Measurements from ENCODE around the gene CELSR2.
"Not testable (repeated sequence)": the region's sequence is repeated elsewhere in the genome, so short reads cannot be mapped to it uniquely, and the experiment has no call there.

Gene CELSR2

GRCh38 chr1:109301874-109302273, 52.5 kb downstream of the CELSR2 start:
- no peak for DNase-seq (ENCODE audit: low read depth)

DNA sequence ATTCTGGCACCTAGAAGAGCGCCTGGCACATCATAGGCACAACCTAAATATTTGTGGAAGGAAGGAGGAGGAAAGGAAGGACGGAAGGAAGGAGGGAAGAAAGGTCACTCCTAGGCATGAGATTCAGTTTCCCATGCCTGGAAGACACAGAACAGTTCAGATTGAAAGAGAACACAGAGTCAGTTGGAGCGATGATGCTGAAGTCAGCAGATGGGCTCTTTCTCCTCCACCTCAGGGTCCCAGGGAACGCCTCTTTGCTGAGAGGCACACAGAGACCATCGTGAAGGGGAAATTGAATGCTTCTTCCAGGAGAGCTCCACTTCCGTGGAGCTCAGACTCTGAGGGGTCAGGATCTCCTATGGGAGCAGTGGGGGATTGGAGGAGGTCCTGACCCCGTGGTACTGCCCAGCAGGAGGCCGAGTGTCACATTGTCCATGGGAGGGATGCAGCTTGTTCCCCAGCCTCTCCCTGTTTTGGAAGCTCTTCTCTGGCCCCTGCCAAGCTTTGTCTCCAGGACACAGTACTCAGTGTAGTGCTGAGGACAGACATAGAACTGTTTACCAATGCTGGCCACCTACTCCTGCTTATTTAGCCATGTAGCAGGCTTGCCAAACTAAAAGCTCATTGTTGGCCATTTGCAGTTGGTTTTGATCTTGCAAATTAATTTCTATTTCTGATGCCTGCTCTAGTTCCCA, 55.0 kb downstream of the CELSR2 start:
- no peak for DNase-seq (ENCODE audit: low read depth)

GRCh38 chr1:109305991-109306390, 56.7 kb downstream of the CELSR2 start:
- DNase-seq (ENCODE audit: low read depth) = not testable (repeated sequence)

DNA sequence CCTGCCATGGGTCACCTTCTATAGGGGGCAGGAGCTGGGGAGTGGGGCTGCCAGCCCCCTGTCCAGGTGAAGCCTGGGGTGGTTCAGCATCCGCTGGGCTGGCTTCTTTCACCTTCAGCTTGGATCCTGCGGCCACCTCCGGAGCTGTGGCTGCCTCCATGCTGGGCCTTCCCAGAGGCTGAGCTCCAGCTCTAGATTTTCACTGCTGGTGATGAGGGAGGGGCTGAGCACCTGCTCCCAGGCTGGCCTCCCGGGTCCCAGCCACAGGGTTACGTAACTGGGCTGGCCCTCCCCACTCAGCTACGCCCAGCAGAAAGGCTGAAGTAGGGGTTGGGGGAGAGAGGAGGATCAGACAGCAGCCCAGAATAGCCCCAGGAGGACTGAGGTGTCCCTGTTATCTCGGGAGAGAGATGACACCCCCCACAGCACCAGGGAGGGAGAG, 57.5 kb downstream of the CELSR2 start, which contains the start of gene MYBPHL:
MYBPHL (minus strand) TSS at position 180 of the 442 bp plus-strand sequence; CDS start at position 160, 20 bp downstream.
- no peak for DNase-seq (ENCODE audit: low read depth)

- DNase-seq (ENCODE audit: low read depth) = no peak
These were observed 58.1 kb downstream of the CELSR2 start for GRCh38 chr1:109307274-109308021.

- no peak for DNase-seq (ENCODE audit: low read depth)
These were observed 60.0 kb downstream of the CELSR2 start for GRCh38 chr1:109309347-109309746.

DNA sequence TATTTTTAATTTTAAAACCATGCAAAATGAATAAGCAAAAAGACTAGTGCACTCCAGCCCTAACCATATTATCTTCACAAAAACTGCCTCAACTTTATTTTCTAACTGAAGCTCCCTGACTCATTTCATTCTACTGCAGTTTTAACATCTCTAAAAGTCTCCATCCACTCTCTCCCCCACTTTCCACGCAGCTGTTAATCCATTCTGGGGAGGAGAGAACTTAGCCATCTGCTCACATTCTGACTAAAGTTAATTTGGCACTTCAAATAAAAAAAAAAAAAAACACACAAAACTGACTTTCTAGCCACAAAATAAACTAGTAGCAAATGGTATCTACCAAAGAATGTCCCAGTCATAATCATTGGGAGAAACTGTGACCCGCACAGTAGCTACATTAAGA, 62.9 kb downstream of the CELSR2 start:
- DNase-seq (ENCODE audit: low read depth) = no peak

GRCh38 chr1:109312978-109313775, 63.8 kb downstream of the CELSR2 start:
- DNase-seq (ENCODE audit: low read depth) = no peak

DNA sequence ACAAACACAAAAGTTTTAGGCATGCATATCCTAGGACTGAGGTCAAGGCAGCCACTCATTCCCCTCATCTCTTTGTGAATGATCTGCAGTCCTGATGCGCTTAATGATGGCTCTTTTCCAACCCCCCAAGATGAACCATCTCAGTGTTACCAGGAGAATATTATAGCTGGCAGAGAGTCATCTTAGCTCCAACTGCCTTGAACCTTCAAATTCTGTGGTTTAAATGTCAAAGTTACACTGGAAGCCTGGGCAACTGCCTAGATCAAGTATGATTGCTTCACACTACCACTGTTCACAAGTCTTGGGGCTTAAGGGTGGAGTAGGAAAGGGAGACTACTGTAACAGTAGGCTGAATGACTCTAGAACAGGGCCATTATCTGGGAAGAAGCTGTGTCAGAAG, 65.5 kb downstream of the CELSR2 start:
- DNase-seq (ENCODE audit: low read depth) = no peak

DNA sequence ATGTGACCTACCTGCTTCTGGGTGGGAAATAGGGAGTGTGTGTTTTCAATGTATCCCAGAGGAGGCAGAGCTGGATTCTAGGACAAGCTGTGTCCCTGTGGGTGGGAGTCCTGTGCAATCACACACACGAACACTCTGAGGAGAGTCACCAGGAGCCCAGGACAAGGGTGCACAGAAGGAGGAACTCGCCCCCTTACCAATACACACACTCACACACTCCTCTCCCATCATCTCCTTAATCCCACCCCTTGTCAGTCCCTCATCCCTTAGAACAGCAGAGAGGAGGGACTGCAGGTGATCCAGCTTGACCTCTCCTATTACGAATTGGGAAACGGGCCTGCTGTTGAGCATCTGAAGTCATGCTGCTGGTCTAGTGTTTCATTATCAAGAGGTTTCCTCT, 65.9 kb downstream of the CELSR2 start:
- DNase-seq (ENCODE audit: low read depth) = no peak

DNA sequence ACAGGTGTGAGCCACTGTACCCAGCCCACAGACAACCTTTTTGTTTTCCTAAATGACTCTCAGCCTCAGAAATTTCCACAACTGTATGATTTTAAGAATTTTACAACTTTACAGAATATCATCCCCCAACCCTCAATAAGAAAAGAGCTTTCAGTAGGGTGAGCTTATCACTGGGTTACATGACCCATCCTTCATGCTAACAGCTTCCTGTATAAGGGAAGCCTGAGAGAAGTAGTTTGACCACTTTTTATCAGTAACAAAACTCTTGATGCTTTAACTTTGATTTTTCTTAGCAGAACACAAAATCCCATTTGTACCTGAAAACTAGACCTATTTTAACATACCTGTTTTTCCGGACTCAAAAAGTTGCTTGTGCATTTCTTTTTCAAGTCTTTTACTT, 67.2 kb downstream of the CELSR2 start:
- DNase-seq (ENCODE audit: low read depth) = no peak

DNA sequence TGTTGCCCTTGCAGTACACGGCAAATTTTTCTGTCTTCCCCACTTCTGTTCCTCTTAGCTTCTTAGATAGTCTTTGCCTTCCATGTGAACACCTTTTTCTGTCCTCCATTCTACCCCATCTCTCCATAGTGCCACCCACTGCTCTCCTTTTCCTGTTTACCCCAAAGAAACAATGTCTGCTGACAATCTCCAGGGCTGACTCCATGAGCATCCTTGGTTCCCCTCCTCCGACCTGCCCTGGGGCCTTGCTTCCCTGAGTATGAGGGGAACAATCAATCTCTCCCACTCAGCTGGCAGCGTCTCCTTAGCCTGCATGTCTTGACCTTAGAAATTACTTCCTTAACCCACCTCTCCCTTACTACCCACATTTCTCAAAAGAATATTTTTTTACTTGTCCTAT, 69.8 kb downstream of the CELSR2 start:
- no peak for DNase-seq (ENCODE audit: low read depth)

DNA sequence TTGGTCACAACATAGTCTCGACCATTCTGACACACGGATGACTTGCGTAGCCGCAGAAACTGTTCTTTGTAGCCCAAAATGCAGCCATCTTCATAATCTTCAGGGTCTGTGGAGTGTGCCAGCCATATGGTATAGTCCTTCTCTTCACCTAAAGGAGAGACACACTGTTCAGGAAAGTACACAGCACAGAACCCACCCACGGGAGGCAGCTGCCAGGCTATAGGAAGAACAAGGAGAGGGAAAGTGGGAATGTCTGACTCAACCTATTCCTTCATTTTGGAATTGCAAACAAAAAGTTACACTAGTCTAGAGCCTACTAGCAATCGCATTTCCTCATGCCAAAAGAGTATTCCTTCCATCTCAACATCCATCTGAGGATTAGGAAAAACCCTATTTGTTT, 73.6 kb downstream of the CELSR2 start:
- DNase-seq (ENCODE audit: low read depth) = no peak

Measured in T-helper 22 cell (primary cell).